Activated naive CD4-positive, alpha-beta T cell treated with anti-CD3 and anti-CD28 coated beads, Interleukin-2, amount 10 ng/mL, durations not matched to agents 7 days and 5 days (primary cell): ENCODE measurements around the gene C6orf47.
A peak's percentile ranks its signal among the peaks of the same experiment; 100 is the strongest.

Experiments used
- CTCF ChIA-PET: fragments of 350-600 bp; sonication (Branson Sonifier 250); formaldehyde crosslinking; loops from one replicate; lab custom pipeline; 2021; ENCODE audit warnings: antibody characterized with exemption; lab: Charles Lee
- DNase-seq: peaks from one replicate; pipeline ENCODE4 v3.0.0-alpha.2; 2020
- H3K27ac Mint-ChIP-seq: one replicate; pipeline ENCODE4 v1.8.0; 2021; ENCODE audit warnings: mild to moderate bottlenecking, moderate library complexity, mixed read lengths
- H3K27me3 Mint-ChIP-seq: one replicate; pipeline ENCODE4 v1.8.0; 2021; ENCODE audit warnings: mild to moderate bottlenecking, mixed read lengths
- H3K36me3 Mint-ChIP-seq: one replicate; pipeline ENCODE4 v1.8.0; 2021; ENCODE audit warnings: mixed read lengths
- H3K4me1 Mint-ChIP-seq: one replicate; pipeline ENCODE4 v1.8.0; 2021; ENCODE audit warnings: mixed read lengths
- H3K4me3 Mint-ChIP-seq: one replicate; pipeline ENCODE4 v1.8.0; 2021; ENCODE audit warnings: mild to moderate bottlenecking, moderate library complexity, mixed read lengths
- H3K9me3 Mint-ChIP-seq: one replicate; pipeline ENCODE4 v1.8.0; 2021; ENCODE audit warnings: mixed read lengths

Gene C6orf47

DNA sequence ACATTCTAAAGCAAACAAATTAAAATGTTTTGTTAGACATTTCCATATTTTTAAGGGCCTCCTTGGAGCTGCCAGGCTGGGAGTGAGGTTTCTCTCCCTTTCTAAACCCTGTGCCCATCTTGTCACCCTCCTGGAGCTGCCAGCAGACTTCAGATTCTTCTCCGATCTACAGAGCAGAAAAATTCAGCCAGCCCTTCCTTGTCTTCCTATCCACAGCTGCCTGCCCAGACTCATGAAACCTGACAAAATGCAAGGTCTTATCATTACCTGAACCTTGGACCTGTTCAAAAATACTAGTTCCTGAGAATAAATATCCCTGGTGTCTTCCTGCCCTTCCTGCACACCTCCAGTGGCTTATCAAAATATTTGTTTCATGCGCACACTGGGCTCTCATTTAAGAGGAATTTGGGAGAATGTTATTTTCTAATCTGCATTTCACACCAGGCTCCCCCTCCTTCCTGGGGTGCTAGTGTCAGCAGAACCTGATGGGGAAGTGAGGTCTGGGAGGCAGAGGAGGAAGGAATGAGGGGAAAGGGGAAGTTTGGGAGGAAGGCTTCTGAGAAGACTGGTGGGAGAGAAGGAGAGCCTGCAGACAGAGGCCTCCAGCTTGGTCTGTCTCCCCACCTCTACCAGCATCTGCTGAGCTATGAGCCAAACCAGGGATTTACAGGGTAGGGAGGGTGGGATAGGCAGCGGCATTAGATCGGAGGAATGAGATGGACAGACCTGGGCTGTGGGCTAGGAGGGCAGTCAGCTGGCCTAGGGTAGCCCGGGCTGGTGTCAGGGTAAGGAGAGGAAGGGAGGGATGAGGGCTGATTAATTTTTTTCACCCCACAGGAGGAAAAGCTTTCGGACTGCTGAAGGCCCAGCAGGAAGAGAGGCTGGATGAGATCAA is 45.6 kb downstream of the C6orf47 start, which contains the start of gene AIF1:
Gene AIF1, plus strand, starts transcription at position 551 of the 895 bp plus-strand sequence. Its CDS starts 96 bp downstream, at position 647.
- H3K4me3 Mint-ChIP-seq: peak within 1 kb of the TSS; percentile 76
- H3K27me3 Mint-ChIP-seq: peaks cover 7% of the 10 kb centered on the region
- CTCF ChIA-PET: interaction anchor here (0.7 to 3.5 kb wide), 5 partner anchors 17 to 120 kb away, joined by 3 to 27 read pairs (median 4); partner anchors contain the start of genes ATP6V1G2 and NCR3
- no peaks in the 10 kb centered on the region for H3K9me3 Mint-ChIP-seq
- H3K36me3 Mint-ChIP-seq: peaks cover 11% of the 10 kb centered on the region
- DNase-seq: no peak
- peak within 1 kb of the TSS; percentile 85 for H3K27ac Mint-ChIP-seq
- H3K4me1 Mint-ChIP-seq: peaks cover 41% of the 10 kb centered on the region

DNA sequence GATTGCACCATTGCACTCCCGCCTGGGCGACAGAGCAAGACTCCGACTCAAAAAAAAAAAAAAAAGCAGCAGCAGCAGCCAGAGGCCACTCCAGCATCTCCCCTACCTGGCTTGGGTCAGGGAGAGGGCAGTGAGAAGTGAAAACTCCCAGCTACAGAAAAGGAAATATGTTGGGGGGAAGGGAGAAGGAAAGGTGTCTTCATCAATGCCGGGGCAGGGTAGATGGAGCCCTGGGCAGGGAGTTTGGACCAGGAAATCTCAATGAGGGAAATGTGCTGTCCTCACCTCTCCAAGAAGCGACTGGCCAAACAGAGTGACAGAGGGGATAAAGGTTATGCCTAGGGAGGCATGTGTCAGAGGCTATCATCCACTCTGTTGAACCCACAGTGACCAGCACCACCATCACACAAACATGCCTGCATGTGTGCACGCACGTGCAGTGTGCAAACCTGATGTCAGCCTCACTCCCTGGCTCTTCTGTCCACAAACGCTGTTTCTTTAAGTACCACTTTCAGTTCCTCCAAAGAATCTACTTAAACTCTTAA is 46.4 kb downstream of the C6orf47 start:
- CTCF ChIA-PET: interaction anchor here (1.3 to 3.5 kb wide), 2 partner anchors 17 to 63 kb away, joined by 5 to 27 read pairs; no protein-coding TSS in a partner anchor
- H3K4me3 Mint-ChIP-seq: no peak overlapping the region
- peaks cover 7% of the 10 kb centered on the region for H3K27me3 Mint-ChIP-seq
- H3K4me1 Mint-ChIP-seq: peaks cover 35% of the 10 kb centered on the region
- no peak overlapping the region for H3K27ac Mint-ChIP-seq
- H3K9me3 Mint-ChIP-seq: no peaks in the 10 kb centered on the region
- no peak for DNase-seq
- peaks cover 9% of the 10 kb centered on the region for H3K36me3 Mint-ChIP-seq

DNA sequence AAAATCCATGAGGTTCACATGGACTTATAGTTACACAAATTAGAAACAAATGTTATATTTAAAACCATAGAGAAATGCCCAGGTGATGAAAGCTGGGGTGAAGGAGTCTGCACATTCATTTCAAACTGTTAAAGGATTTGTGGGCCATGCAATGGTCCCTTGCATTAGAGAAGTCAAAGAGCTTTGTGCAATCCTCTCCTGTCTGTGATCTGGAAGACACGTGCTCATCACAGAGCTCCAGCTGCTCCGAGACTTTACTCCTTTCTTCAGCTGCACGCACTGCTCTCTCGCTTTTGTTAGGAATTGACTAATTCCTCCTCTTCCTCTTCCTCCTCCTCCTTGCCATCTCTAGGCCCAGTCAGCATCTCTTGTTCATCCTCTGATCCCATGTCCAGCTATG is 49.6 kb downstream of the C6orf47 start:
- H3K4me3 Mint-ChIP-seq: no peak overlapping the region

DNA sequence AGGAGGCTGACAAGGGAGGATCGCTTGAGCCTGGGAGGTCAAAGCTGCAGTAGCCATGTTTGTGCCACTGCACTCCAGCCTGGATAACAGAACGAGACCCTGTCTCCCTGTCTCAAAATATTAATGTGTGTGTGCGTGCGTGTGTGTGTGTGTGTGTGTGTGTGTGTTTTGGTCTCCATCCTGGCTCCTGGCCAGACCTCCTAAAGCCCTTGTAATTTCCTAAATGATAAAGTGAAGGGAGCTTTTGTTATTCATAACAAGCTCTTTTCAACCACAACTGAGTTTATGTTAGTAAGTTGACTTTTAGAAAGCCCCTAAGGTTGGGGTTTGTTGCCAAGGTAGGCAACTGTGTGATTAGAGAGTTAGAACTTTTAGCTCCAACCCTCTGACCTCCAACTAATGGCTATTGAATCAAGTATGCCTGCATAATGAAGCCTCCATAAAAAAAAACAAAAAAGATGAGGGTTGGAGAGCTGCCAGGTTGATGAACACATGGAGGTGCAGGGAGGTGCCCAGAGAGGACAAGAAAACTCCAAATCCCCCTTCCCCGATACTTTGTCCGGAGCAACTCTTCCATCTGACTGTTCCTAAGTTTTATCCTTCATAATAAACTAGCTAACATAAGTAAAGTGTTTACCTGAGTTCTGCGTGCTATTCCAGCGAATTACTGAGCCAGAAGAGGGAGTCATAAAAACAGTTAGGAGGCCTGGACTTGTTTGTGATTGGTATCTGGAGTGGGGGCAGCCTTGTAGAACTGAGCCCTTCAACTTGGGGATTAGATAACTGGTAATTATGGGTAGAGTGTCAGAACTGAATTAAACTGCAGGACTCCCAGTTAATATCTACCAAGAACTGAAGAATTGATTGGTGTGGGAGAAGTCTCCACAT is 50.8 kb downstream of the C6orf47 start:
- H3K27me3 Mint-ChIP-seq: peaks cover 7% of the 10 kb centered on the region
- peaks cover 10% of the 10 kb centered on the region for H3K4me1 Mint-ChIP-seq
- H3K4me3 Mint-ChIP-seq: no peak overlapping the region
- no peak for DNase-seq
- H3K36me3 Mint-ChIP-seq: no peaks in the 10 kb centered on the region
- no peak overlapping the region for H3K27ac Mint-ChIP-seq
- no peaks in the 10 kb centered on the region for H3K9me3 Mint-ChIP-seq
- CTCF ChIA-PET: interaction anchor here (0.9 to 1.4 kb wide), 3 partner anchors 12 to 59 kb away, joined by 3 to 17 read pairs (median 5); no protein-coding TSS in a partner anchor

More for the DNA sequence above, 49.6 kb downstream of the C6orf47 start:
- Mint-ChIP-seq H3K27me3 (peaks cover 7% of the 10 kb centered on the region), H3K9me3 (no peaks in the 10 kb centered on the region), H3K27ac (no peak overlapping the region), H3K36me3 (no peaks in the 10 kb centered on the region), H3K4me1 (peaks cover 22% of the 10 kb centered on the region)
- CTCF ChIA-PET: interaction anchor here (1.0 to 1.7 kb wide), 3 partner anchors 12 to 60 kb away, joined by 3 to 9 read pairs (median 4); no protein-coding TSS in a partner anchor
- DNase-seq: no peak
